Neural cell (in vitro differentiated cells): Measurements from ENCODE around the gene SFN. TPM values are rescaled to one million over a fixed set of nuclear protein-coding genes. Genes with fewer than 3 reads are reported as not detected.

Experiments used
- H2AFZ ChIP-seq: fragments of 200-600, 300-800 bp; sonication (generic), shearing (Covaris generic); 2 replicates; pipeline ENCODE4 v1.6.0; 2014; ENCODE audit warnings: low read depth, mild to moderate bottlenecking, antibody characterized with exemption, low read length, moderate library complexity
- H3F3A ChIP-seq: fragments of 200-600 bp; shearing (Covaris generic); 2 replicates; pipeline ENCODE4 v1.6.1; 2016; ENCODE audit warnings: mild to moderate bottlenecking, moderate library complexity, mixed read lengths, antibody characterized with exemption, low read length; ENCODE audit not compliant: insufficient read depth, poor library complexity, severe bottlenecking
- H3K27ac ChIP-seq: fragments of 200-600, 300-800 bp; sonication (generic), shearing (Covaris generic); 2 replicates; pipeline ENCODE4 v1.5.1; 2014; ENCODE audit warnings: mild to moderate bottlenecking, low read length, moderate library complexity
- H3K27me3 ChIP-seq: fragments of 300-800, 200-600 bp; sonication (generic), shearing (Covaris generic); 2 replicates; pipeline ENCODE4 v1.6.0; 2014; ENCODE audit warnings: mild to moderate bottlenecking, low read depth, low read length, moderate library complexity; ENCODE audit not compliant: insufficient read depth
- H3K36me3 ChIP-seq: fragments of 300-800, 200-600 bp; sonication (generic), shearing (Covaris generic); 2 replicates; pipeline ENCODE4 v1.5.1; 2014; ENCODE audit warnings: mild to moderate bottlenecking, antibody characterized with exemption, low read length, moderate library complexity; ENCODE audit not compliant: insufficient read depth
- H3K4me2 ChIP-seq: fragments of 300-800, 200-600 bp; sonication (generic), shearing (Covaris generic); 2 replicates; pipeline ENCODE4 v1.6.0; 2014; ENCODE audit warnings: mild to moderate bottlenecking, low read length
- H3K4me3 ChIP-seq: fragments of 300-800, 200-600 bp; sonication (generic), shearing (Covaris generic); 2 replicates; pipeline ENCODE4 v1.5.1; 2014; ENCODE audit warnings: mild to moderate bottlenecking, low read length, moderate library complexity
- H3K79me2 ChIP-seq: fragments of 200-600 bp; shearing (Covaris generic); replicated peaks from 2 replicates; pipeline ENCODE4 v1.6.0; 2014; ENCODE audit warnings: mild to moderate bottlenecking, low read length, moderate library complexity; ENCODE audit not compliant: insufficient read depth
- H3K9ac ChIP-seq: fragments of 300-800, 200-600 bp; sonication (generic), shearing (Covaris generic); 2 replicates; pipeline ENCODE4 v1.6.1; 2016; ENCODE audit warnings: mild to moderate bottlenecking, low read length, mixed read lengths
- H3K9me2 ChIP-seq: fragments of 200-600 bp; shearing (Covaris generic); 2 replicates; pipeline ENCODE4 v1.6.1; 2016; ENCODE audit warnings: mild to moderate bottlenecking, low read length, mixed read lengths; ENCODE audit not compliant: insufficient read depth
- H3K9me3 ChIP-seq: fragments of 200-600, 300-800 bp; sonication (generic), shearing (Covaris generic); 2 replicates; pipeline ENCODE4 v1.6.1; 2016; ENCODE audit warnings: mild to moderate bottlenecking, mixed run types, low read length, moderate library complexity, mixed read lengths
- H4K20me1 ChIP-seq: fragments of 200-600 bp; shearing (Covaris generic); 2 replicates; pipeline ENCODE4 v1.6.1; 2016; ENCODE audit warnings: mild to moderate bottlenecking, mixed run types; ENCODE audit not compliant: insufficient read depth
- EP300 ChIP-seq: fragments of 450-650 bp; conservative IDR thresholded peaks from 2 replicates; pipeline ENCODE4 v1.6.1; 2014; ENCODE audit warnings: antibody characterized with exemption, mild to moderate bottlenecking, moderate library complexity; ENCODE audit not compliant: poor library complexity, severe bottlenecking
- EZH2 ChIP-seq: fragments of 200-600, 300-800 bp; shearing (Covaris generic), sonication (generic); IDR thresholded peaks from 2 replicates; pipeline ENCODE4 v1.6.1; 2014; ENCODE audit warnings: antibody characterized with exemption, low read length, borderline replicate concordance, mild to moderate bottlenecking; ENCODE audit not compliant: insufficient read depth, poor library complexity, severe bottlenecking
- MXI1 ChIP-seq: fragments of 450-650 bp; conservative IDR thresholded peaks from 2 replicates; pipeline ENCODE4 v1.6.1; 2014; ENCODE audit warnings: antibody characterized with exemption, mild to moderate bottlenecking; ENCODE audit not compliant: poor library complexity, severe bottlenecking
- POLR2AphosphoS5 ChIP-seq: IDR thresholded peaks from 2 replicates; pipeline ENCODE4 v1.6.1; 2012
- RAD21 ChIP-seq: fragments of 450-650 bp; conservative IDR thresholded peaks from 2 replicates; pipeline ENCODE4 v1.6.1; 2014; ENCODE audit warnings: antibody characterized with exemption, mild to moderate bottlenecking, moderate library complexity
- SMC3 ChIP-seq: fragments of 450-650 bp; conservative IDR thresholded peaks from 2 replicates; pipeline ENCODE4 v1.6.1; 2014; ENCODE audit warnings: antibody characterized with exemption, mild to moderate bottlenecking, moderate library complexity; ENCODE audit not compliant: poor library complexity
- TAF1 ChIP-seq: IDR thresholded peaks from 2 replicates; pipeline ENCODE4 v1.6.1; 2012; ENCODE audit warnings: low read depth
- polyA plus RNA-seq: library from polyadenylated mRNA; depleted of rRNA; stranded (reverse); fragments of >200 nt; gene quantifications from 2 replicates; pipeline ENCODE4 v1.2.3, GENCODE V29; 2014
- TF ChIP-seq, protein P1 (sequence below): fragments of 450-650 bp; IDR thresholded peaks from 2 replicates; pipeline ENCODE4 v1.5.1; 2014; ENCODE audit warnings: antibody characterized with exemption, mild to moderate bottlenecking, moderate library complexity; ENCODE audit not compliant: poor library complexity, severe bottlenecking
- TF ChIP-seq, protein P2 (sequence below): IDR thresholded peaks from 2 replicates; pipeline ENCODE4 v1.6.1; 2012; ENCODE audit warnings: borderline replicate concordance

Gene SFN
- polyA plus RNA-seq, 1 donor from 2014 or later: 0.25 TPM

DNA sequence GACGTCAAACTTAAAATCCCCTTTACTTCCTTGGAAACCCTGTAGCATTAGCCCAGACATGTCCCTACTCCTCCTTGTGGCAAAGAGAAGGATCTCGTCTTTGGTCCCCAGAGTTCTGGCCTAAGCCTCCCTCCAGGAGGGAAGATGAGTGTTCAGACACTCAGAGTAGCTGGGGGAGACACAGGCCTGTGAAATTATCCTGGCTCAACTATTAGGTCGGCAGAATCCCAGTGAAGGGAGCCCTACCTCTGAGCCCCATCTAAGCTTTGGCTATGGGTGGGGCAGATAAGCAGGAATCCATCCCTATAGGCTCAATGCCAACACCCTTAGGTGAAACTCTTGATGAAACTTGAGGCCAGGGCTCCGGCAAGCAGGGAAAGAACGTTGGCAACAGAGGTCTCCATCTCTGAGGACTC is 1.7 kb upstream of the SFN start:
- no peaks in the 10 kb centered on the region for H3K9me2 ChIP-seq
- H3F3A ChIP-seq: no peaks in the 10 kb centered on the region
- H3K4me3 ChIP-seq: no peak overlapping the region
- H2AFZ ChIP-seq: no peak overlapping the region
- no peaks in the 10 kb centered on the region for H3K79me2 ChIP-seq
- H3K4me2 ChIP-seq: no peak overlapping the region
- no peaks in the 10 kb centered on the region for H3K27me3 ChIP-seq
- no peaks in the 10 kb centered on the region for H3K9me3 ChIP-seq
- no peak overlapping the region for H3K27ac ChIP-seq
- no peak overlapping the region for H3K9ac ChIP-seq
- TF ChIP-seq EZH2 (no peak), RAD21 (no peak), POLR2AphosphoS5 (no peak), TAF1 (no peak), MXI1 (no peak), SMC3 (no peak), EP300 (no peak)
- TF ChIP-seq, protein P1, sequence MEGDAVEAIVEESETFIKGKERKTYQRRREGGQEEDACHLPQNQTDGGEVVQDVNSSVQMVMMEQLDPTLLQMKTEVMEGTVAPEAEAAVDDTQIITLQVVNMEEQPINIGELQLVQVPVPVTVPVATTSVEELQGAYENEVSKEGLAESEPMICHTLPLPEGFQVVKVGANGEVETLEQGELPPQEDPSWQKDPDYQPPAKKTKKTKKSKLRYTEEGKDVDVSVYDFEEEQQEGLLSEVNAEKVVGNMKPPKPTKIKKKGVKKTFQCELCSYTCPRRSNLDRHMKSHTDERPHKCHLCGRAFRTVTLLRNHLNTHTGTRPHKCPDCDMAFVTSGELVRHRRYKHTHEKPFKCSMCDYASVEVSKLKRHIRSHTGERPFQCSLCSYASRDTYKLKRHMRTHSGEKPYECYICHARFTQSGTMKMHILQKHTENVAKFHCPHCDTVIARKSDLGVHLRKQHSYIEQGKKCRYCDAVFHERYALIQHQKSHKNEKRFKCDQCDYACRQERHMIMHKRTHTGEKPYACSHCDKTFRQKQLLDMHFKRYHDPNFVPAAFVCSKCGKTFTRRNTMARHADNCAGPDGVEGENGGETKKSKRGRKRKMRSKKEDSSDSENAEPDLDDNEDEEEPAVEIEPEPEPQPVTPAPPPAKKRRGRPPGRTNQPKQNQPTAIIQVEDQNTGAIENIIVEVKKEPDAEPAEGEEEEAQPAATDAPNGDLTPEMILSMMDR: no peak
- TF ChIP-seq, protein P2, sequence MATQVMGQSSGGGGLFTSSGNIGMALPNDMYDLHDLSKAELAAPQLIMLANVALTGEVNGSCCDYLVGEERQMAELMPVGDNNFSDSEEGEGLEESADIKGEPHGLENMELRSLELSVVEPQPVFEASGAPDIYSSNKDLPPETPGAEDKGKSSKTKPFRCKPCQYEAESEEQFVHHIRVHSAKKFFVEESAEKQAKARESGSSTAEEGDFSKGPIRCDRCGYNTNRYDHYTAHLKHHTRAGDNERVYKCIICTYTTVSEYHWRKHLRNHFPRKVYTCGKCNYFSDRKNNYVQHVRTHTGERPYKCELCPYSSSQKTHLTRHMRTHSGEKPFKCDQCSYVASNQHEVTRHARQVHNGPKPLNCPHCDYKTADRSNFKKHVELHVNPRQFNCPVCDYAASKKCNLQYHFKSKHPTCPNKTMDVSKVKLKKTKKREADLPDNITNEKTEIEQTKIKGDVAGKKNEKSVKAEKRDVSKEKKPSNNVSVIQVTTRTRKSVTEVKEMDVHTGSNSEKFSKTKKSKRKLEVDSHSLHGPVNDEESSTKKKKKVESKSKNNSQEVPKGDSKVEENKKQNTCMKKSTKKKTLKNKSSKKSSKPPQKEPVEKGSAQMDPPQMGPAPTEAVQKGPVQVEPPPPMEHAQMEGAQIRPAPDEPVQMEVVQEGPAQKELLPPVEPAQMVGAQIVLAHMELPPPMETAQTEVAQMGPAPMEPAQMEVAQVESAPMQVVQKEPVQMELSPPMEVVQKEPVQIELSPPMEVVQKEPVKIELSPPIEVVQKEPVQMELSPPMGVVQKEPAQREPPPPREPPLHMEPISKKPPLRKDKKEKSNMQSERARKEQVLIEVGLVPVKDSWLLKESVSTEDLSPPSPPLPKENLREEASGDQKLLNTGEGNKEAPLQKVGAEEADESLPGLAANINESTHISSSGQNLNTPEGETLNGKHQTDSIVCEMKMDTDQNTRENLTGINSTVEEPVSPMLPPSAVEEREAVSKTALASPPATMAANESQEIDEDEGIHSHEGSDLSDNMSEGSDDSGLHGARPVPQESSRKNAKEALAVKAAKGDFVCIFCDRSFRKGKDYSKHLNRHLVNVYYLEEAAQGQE: no peak
- H4K20me1 ChIP-seq: no peaks in the 10 kb centered on the region
- H3K36me3 ChIP-seq: no peaks in the 10 kb centered on the region

DNA sequence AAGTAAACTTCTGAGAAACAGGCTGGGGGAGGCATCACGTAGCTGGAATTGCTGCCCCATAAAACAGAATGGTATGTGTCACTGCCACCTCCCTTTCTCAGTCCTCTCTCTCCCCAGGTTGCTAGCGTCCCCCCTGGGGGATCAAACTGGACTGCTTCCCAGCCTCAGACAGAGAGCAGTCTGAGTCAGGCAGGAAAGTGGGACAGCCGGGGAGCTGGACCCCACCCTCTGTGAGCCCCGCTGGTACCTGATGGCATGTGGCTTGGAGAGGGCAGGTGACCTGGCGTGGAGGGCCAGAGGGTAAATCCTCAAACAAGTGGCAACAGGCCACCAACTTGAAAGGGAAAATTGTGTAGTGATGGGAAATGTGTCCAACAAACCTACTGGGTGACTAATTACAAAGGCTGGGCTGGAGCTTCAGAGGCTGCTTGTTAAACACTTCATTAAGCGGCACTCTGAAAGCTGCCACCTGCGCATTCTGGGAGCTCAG is 1.0 kb upstream of the SFN start:
- no peaks in the 10 kb centered on the region for H3K27me3 ChIP-seq
- no peak overlapping the region for H3K9ac ChIP-seq
- H3K79me2 ChIP-seq: no peaks in the 10 kb centered on the region
- H3K4me2 ChIP-seq: no peak overlapping the region
- no peak for TF ChIP-seq EZH2
- no peak for TF ChIP-seq SMC3
- TF ChIP-seq EP300: no peak
- TF ChIP-seq MXI1: no peak
- no peak for TF ChIP-seq RAD21
- TF ChIP-seq POLR2AphosphoS5: no peak
- TF ChIP-seq, protein P2: no peak
- TF ChIP-seq, protein P1: no peak
- TF ChIP-seq TAF1: no peak
- H3K36me3 ChIP-seq: no peaks in the 10 kb centered on the region
- H3K9me2 ChIP-seq: no peaks in the 10 kb centered on the region
- H4K20me1 ChIP-seq: no peaks in the 10 kb centered on the region
- no peak overlapping the region for H2AFZ ChIP-seq
- no peak overlapping the region for H3K27ac ChIP-seq
- no peaks in the 10 kb centered on the region for H3F3A ChIP-seq
- no peaks in the 10 kb centered on the region for H3K9me3 ChIP-seq
- no peak overlapping the region for H3K4me3 ChIP-seq
